OCI-LY1 (cell line): ENCODE measurements around the gene VSX2.

ENCODE experiments used
- EZH2 ChIP-seq: fragments of 200-600 bp; sonication (generic), shearing (Covaris generic); IDR thresholded peaks from 2 replicates; pipeline ENCODE4 v1.8.0; 2017; ENCODE audit warnings: borderline replicate concordance, mixed run types, mild to moderate bottlenecking, antibody characterized with exemption, low read length, moderate library complexity, mixed read lengths
- TF ChIP-seq, protein P1 (sequence below): fragments of 200-600 bp; sonication (generic), shearing (Covaris generic); IDR thresholded peaks from 2 replicates; pipeline ENCODE4 v1.5.1; 2017; ENCODE audit warnings: mild to moderate bottlenecking, antibody characterized with exemption, low read length, moderate library complexity, mixed read lengths

GRCh38 chr14:74216671-74217070, 22.6 kb upstream of the VSX2 start:
- TF ChIP-seq, protein P1, sequence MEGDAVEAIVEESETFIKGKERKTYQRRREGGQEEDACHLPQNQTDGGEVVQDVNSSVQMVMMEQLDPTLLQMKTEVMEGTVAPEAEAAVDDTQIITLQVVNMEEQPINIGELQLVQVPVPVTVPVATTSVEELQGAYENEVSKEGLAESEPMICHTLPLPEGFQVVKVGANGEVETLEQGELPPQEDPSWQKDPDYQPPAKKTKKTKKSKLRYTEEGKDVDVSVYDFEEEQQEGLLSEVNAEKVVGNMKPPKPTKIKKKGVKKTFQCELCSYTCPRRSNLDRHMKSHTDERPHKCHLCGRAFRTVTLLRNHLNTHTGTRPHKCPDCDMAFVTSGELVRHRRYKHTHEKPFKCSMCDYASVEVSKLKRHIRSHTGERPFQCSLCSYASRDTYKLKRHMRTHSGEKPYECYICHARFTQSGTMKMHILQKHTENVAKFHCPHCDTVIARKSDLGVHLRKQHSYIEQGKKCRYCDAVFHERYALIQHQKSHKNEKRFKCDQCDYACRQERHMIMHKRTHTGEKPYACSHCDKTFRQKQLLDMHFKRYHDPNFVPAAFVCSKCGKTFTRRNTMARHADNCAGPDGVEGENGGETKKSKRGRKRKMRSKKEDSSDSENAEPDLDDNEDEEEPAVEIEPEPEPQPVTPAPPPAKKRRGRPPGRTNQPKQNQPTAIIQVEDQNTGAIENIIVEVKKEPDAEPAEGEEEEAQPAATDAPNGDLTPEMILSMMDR = no peak
- no peak for TF ChIP-seq EZH2
